ENCODE results near the gene BIRC5. TPM values are rescaled to one million over a fixed set of nuclear protein-coding genes. Genes with fewer than 3 reads are reported as not detected.
"Not testable (repeated sequence)": the region's sequence is repeated elsewhere in the genome, so short reads cannot be mapped to it uniquely, and the experiment has no call there.

Gene BIRC5
- total RNA-seq, 1 donor from 2014 or later = 68.0 TPM

GRCh38 chr17:78170692-78171590 lies 43.1 kb upstream of the BIRC5 start:
- no peak overlapping the region for H3K4me3 ChIP-seq (ENCODE audit: low read depth, low read length)
- TF ChIP-seq, protein P1, sequence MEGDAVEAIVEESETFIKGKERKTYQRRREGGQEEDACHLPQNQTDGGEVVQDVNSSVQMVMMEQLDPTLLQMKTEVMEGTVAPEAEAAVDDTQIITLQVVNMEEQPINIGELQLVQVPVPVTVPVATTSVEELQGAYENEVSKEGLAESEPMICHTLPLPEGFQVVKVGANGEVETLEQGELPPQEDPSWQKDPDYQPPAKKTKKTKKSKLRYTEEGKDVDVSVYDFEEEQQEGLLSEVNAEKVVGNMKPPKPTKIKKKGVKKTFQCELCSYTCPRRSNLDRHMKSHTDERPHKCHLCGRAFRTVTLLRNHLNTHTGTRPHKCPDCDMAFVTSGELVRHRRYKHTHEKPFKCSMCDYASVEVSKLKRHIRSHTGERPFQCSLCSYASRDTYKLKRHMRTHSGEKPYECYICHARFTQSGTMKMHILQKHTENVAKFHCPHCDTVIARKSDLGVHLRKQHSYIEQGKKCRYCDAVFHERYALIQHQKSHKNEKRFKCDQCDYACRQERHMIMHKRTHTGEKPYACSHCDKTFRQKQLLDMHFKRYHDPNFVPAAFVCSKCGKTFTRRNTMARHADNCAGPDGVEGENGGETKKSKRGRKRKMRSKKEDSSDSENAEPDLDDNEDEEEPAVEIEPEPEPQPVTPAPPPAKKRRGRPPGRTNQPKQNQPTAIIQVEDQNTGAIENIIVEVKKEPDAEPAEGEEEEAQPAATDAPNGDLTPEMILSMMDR (conservative IDR thresholded peaks at IDR 0.05; ENCODE audit: low read depth, low read length) = no peak
- DNase-seq (ENCODE audit: low read depth) = no peak

GRCh38 chr17:78171591-78172248 lies 42.3 kb upstream of the BIRC5 start:
- not testable (repeated sequence) for DNase-seq (ENCODE audit: low read depth); H3K4me3 ChIP-seq (ENCODE audit: low read depth, low read length)

DNA sequence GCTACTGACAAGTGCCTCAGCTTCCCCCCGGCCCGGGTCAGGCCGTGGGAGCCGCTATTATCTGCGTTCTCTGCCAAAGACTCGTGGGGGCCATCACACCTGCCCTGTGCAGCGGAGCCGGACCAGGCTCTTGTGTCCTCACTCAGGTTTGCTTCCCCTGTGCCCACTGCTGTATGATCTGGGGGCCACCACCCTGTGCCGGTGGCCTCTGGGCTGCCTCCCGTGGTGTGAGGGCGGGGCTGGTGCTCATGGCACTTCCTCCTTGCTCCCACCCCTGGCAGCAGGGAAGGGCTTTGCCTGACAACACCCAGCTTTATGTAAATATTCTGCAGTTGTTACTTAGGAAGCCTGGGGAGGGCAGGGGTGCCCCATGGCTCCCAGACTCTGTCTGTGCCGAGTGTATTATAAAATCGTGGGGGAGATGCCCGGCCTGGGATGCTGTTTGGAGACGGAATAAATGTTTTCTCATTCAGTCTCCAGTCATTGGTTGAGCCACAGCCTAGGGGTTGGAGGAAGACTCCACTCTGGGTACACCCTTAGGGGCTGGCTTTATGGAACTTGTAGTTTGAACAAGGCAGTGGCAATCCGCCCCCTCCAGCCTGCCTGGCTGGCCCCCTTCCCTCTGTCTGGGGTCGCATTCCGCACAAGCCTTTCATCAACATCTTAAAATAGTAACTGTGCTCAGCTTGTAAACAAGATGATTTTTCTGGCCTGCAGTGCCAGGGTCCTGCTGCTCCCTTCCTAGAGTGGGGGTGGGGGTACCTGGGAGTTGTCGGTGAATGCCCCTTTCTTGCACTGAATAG lies 41.6 kb upstream of the BIRC5 start:
- TF ChIP-seq, protein P1 (conservative IDR thresholded peaks at IDR 0.05; ENCODE audit: low read depth, low read length) = no peak
- H3K4me3 ChIP-seq (ENCODE audit: low read depth, low read length) = no peak overlapping the region
- no peak for DNase-seq (ENCODE audit: low read depth)

GRCh38 chr17:78173097-78173715 lies 40.8 kb upstream of the BIRC5 start:
- TF ChIP-seq, protein P1 (conservative IDR thresholded peaks at IDR 0.05; ENCODE audit: low read depth, low read length) = no peak
- no peak for DNase-seq (ENCODE audit: low read depth)
- H3K4me3 ChIP-seq (ENCODE audit: low read depth, low read length) = no peak overlapping the region

DNA sequence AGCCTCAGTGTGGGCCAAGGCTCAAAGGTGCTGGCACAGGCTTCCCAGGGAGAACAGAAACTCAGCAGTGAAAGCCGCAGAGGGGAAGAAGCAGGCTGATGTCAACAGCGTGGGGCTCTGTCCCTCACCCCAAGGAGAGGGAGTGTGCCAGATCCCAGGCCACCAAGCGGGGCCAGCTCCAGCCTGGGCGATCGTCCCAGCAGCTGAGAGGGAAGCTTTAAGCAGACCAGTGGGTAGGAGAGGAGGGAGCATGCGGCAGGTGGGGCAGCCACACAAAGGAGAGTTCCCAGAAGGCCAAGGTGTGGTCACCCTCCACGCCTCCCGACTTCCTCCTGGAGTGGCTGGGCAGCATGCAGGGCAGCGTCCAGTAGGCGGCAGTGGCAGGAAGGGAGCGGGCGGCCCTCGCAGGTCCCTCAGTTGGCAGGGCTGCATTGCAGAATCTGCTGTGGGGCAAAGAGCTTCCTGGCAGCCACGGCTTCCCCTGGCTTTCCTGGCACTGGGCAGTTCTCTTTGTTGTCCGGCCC lies 39.6 kb upstream of the BIRC5 start:
- H3K4me3 ChIP-seq (ENCODE audit: low read depth, low read length) = peak overlapping the region; percentile 35
- no peak for DNase-seq (ENCODE audit: low read depth)
- TF ChIP-seq, protein P1 (conservative IDR thresholded peaks at IDR 0.05; ENCODE audit: low read depth, low read length) = peak; percentile 58

GRCh38 chr17:78174870-78175642 lies 39.0 kb upstream of the BIRC5 start:
- no peak for DNase-seq (ENCODE audit: low read depth)
- peak overlapping the region; percentile 35 for H3K4me3 ChIP-seq (ENCODE audit: low read depth, low read length)
- TF ChIP-seq, protein P1 (conservative IDR thresholded peaks at IDR 0.05; ENCODE audit: low read depth, low read length) = no peak
